Liver (tissue), 9 donors: ENCODE data around the gene CSPG4. TPM values are rescaled to one million over a fixed set of nuclear protein-coding genes. Genes with fewer than 3 reads are reported as not detected.
"Not testable (repeated sequence)": the region's sequence is repeated elsewhere in the genome, so short reads cannot be mapped to it uniquely, and the experiment has no call there.

Experiments
- DNase-seq: peaks from one replicate; pipeline ENCODE4 v3.0.0-alpha.2; 2017; ENCODE audit warnings: low spot score
- H3K27ac ChIP-seq, 2 donors: one replicate each; pipeline ENCODE4 v1.7.0; 2013; ENCODE audit warnings: inconsistent platforms in 2 of 2, low read length in 2 of 2, control low read depth in 1 of 2, low read depth in 1 of 2, mild to moderate bottlenecking in 1 of 2
- H3K27me3 ChIP-seq, 4 donors: one replicate each; pipeline versions ENCODE4 v1.6.1 to v1.7.0; 2013; ENCODE audit warnings: low read length in 3 of 4, inconsistent platforms in 1 of 4, mild to moderate bottlenecking in 1 of 4, moderate library complexity in 1 of 4; ENCODE audit not compliant: control insufficient read depth in 4 of 4, insufficient read depth in 4 of 4
- H3K36me3 ChIP-seq, 4 donors: one replicate each; pipeline versions ENCODE4 v1.6.1 to v1.7.0; 2013; ENCODE audit warnings: low read length in 3 of 4, mild to moderate bottlenecking in 3 of 4, low read depth in 1 of 4, moderate library complexity in 1 of 4; ENCODE audit not compliant: control insufficient read depth in 4 of 4, insufficient read depth in 3 of 4
- H3K4me1 ChIP-seq, 4 donors: one replicate each; pipeline versions ENCODE4 v1.6.1 to v1.7.0; 2013; ENCODE audit warnings: low read length in 3 of 4, mild to moderate bottlenecking in 3 of 4, moderate library complexity in 1 of 4; ENCODE audit not compliant: control insufficient read depth in 4 of 4, insufficient read depth in 4 of 4
- H3K4me3 ChIP-seq, 3 donors: one replicate each; pipeline versions ENCODE4 v1.6.1 to v1.7.0; 2013; ENCODE audit warnings: low read length in 3 of 3, control low read depth in 1 of 3, low read depth in 1 of 3, mild to moderate bottlenecking in 1 of 3
- H3K9ac ChIP-seq, 2 donors: one replicate each; pipeline ENCODE4 v1.7.0; 2013; ENCODE audit warnings: low read length in 2 of 2, mild to moderate bottlenecking in 2 of 2, moderate library complexity in 2 of 2, control low read depth in 1 of 2, low read depth in 1 of 2
- H3K9me3 ChIP-seq, 4 donors: one replicate each; pipeline versions ENCODE4 v1.6.1 to v1.7.0; 2013; ENCODE audit warnings: low read length in 3 of 4; ENCODE audit not compliant: control insufficient read depth in 4 of 4
- EGR1 ChIP-seq, 2 donors: IDR thresholded peaks; 2 replicates each; pipeline ENCODE4 v1.6.1; 2016 to 2018; ENCODE audit warnings: antibody characterized with exemption in 2 of 2, low read depth in 2 of 2
- FOXA2 ChIP-seq: IDR thresholded peaks from 2 replicates; pipeline ENCODE4 v1.6.1; 2016; ENCODE audit warnings: antibody characterized with exemption
- GABPA ChIP-seq, 2 donors: IDR thresholded peaks in 1 of 2; conservative IDR thresholded peaks in 1 of 2; 2 replicates each; pipeline ENCODE4 v1.6.1; 2016; ENCODE audit warnings: antibody characterized with exemption in 2 of 2, mild to moderate bottlenecking in 1 of 2, moderate library complexity in 1 of 2
- HNF4A ChIP-seq, 2 donors: conservative IDR thresholded peaks; 2 replicates each; pipeline ENCODE4 v1.6.1; 2016; ENCODE audit warnings: antibody characterized with exemption in 2 of 2, mild to moderate bottlenecking in 2 of 2
- NR2F2 ChIP-seq: IDR thresholded peaks from 2 replicates; pipeline ENCODE4 v1.6.1; 2016; ENCODE audit warnings: antibody characterized with exemption
- RAD21 ChIP-seq, 2 donors: IDR thresholded peaks; 2 replicates each; pipeline ENCODE4 v1.6.1; 2016; ENCODE audit warnings: antibody characterized with exemption in 2 of 2, mild to moderate bottlenecking in 2 of 2
- RXRA ChIP-seq, 2 donors: IDR thresholded peaks; 2 replicates each; pipeline ENCODE4 v1.6.1; 2017 to 2018; ENCODE audit warnings: antibody characterized with exemption in 2 of 2, mild to moderate bottlenecking in 1 of 2
- SP1 ChIP-seq: IDR thresholded peaks from 2 replicates; pipeline ENCODE4 v1.6.1; 2018; ENCODE audit warnings: antibody characterized with exemption, mild to moderate bottlenecking
- TAF1 ChIP-seq: conservative IDR thresholded peaks from 2 replicates; pipeline ENCODE4 v1.6.1; 2016; ENCODE audit warnings: antibody characterized with exemption, mild to moderate bottlenecking
- YY1 ChIP-seq: IDR thresholded peaks from 2 replicates; pipeline ENCODE4 v1.6.1; 2016; ENCODE audit warnings: antibody characterized with exemption, mild to moderate bottlenecking
- WGBS: extraction: QIAGEN DNeasy Blood & Tissue Kit; methylation state at CpG from one replicate; pipeline ENCODE4 v1.1.7; 2013; 5-methylcytosine and 5-hydroxymethylcytosine counted together
- polyA plus RNA-seq, 2 donors: library from polyadenylated mRNA; stranded (reverse) in 1 of 2; unstranded in 1 of 2; fragments of 200-250 nt in 1 of 2; fragments of >200 nt in 1 of 2; fragmentation: Nextera tagmentation in 1 of 2; extraction: Ambion mirVana in 1 of 2; gene quantifications; one replicate each; pipeline versions ENCODE4 v1.2.1 to v1.2.3, GENCODE V29; 2013 to 2015
- total RNA-seq, 2 donors: library from RNA; depleted of rRNA; stranded (reverse); fragments of >200 nt; gene quantifications; one replicate each; pipeline ENCODE4 v1.2.3, GENCODE V29; 2014
- TF ChIP-seq, protein P1 (sequence below): IDR thresholded peaks from 2 replicates; pipeline ENCODE4 v1.6.1; 2016; ENCODE audit warnings: antibody characterized with exemption
- TF ChIP-seq, protein P2 (sequence below): fragments of 150-350 bp; IDR thresholded peaks from 2 replicates; pipeline ENCODE4 v1.5.1; 2017; ENCODE audit warnings: improper control_type of control experiment, low read depth, low read length; ENCODE audit not compliant: missing input control
- TF ChIP-seq, protein P3 (sequence below): IDR thresholded peaks from 2 replicates; pipeline ENCODE4 v1.6.1; 2016; ENCODE audit warnings: antibody characterized with exemption
- TF ChIP-seq, protein P4 (sequence below): IDR thresholded peaks from 2 replicates; pipeline ENCODE4 v1.6.1; 2016; ENCODE audit warnings: antibody characterized with exemption
- donor health status: healthy.
- donor health status: healthy.
- donor health status: healthy.
- donor health status: healthy.
- donor health status: healthy.

The CSPG4 gene
- total and polyA plus RNA-seq, 4 donors = 0.07 to 1.5 (median 0.76) TPM

DNA sequence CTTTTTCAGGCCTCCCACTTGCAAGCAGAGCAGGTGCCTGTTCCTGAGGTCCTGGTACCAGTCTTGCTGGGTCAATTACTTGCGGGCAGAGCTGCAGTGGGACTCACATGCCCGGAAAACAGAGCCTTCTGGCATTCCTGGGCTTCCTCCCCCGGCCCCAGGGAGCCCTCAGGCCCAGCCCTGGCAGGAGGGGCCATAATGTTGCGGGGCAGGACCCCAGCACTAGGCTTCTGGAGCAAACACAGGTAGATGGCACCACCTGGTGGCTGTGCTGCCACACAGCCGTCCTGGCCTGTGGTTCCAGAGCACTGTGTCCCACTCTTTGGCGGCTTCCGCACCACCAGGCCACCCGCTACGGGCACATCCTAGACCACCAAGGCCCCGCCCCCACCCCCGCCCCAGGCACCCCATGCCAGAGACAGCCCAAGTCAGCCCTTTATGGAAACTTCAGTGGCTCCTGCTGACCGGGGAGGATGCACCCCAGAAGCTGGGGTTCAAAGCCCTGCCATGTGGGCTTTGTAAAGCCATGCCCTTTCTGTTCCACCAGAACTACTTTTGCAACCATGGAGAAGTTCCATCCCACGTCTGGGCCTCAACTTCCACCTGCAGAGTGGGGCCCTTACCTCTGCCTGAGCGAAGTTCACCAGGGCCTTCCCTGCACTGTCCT lies 28.9 kb downstream of the CSPG4 start:
- 20% methylated on average over 14 of the region's 14 CpGs for WGBS
- DNase-seq = peak; percentile 80
- H3K27ac ChIP-seq = not testable (repeated sequence)

DNA sequence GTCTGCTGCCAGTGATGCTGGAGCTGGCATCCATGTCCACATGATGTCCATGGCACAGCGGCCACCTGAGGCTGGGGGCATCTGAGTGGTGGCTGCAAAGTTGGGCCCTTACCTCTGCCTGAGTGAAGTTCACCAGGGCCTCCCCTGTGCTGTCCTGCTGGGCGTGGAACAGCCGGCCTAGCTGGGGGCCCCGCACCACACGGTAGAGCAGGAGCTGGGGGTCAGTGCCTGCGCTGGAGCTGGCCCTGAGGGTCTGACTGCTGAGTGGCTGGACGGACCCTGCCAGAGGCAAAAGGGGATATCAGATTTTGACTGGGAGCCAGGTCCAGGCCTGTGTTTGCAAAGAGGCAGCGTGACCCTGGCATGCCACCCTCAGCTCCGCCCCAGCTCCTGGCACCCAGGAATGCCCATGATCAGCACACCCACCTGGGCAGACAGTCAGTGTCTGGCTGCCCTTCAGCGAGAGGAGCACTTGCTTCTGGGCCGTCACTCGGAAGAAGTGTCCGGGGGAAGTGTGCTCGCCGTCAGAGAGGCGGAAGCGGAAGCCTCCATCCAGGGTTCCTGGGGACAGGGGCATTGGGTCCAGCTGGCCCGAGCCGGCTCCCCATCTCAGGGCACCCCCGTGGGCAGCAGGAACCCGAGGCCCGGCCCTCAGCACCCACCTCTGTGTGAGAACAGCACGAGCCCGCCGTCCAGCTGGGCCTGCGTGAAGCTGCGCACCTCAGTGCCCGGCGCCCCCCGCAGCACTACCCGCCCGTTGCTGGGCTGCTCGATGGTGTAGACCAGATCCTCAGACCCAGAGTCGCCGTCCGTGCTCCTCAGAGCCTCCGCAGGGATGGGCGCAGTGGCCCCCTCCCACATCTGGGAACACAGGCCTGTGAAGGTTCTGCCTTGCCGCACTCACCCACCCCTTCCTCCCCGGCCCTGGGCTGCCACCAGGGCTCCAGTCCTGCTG lies 30.2 kb downstream of the CSPG4 start:
- H3K36me3 ChIP-seq = no peaks in the 10 kb centered on the region
- 83% methylated on average over 40 of the region's 40 CpGs for WGBS
- H3K27me3 ChIP-seq = no peaks in the 10 kb centered on the region
- H3K9ac ChIP-seq = no peak overlapping the region
- no peak overlapping the region for H3K27ac ChIP-seq
- no peak for DNase-seq
- no peak overlapping the region for H3K4me3 ChIP-seq
- no peaks in the 10 kb centered on the region for H3K9me3 ChIP-seq
- TF ChIP-seq RAD21 (IDR thresholded peaks at IDR 0.05) = no peak
- no peak for TF ChIP-seq NR2F2
- TF ChIP-seq GABPA (IDR thresholded peaks at IDR 0.05 in 1 of 2, conservative IDR thresholded peaks at IDR 0.05 in 1 of 2) = no peak
- no peak for TF ChIP-seq HNF4A (conservative IDR thresholded peaks at IDR 0.05)
- no peak for TF ChIP-seq FOXA2
- TF ChIP-seq, protein P1, sequence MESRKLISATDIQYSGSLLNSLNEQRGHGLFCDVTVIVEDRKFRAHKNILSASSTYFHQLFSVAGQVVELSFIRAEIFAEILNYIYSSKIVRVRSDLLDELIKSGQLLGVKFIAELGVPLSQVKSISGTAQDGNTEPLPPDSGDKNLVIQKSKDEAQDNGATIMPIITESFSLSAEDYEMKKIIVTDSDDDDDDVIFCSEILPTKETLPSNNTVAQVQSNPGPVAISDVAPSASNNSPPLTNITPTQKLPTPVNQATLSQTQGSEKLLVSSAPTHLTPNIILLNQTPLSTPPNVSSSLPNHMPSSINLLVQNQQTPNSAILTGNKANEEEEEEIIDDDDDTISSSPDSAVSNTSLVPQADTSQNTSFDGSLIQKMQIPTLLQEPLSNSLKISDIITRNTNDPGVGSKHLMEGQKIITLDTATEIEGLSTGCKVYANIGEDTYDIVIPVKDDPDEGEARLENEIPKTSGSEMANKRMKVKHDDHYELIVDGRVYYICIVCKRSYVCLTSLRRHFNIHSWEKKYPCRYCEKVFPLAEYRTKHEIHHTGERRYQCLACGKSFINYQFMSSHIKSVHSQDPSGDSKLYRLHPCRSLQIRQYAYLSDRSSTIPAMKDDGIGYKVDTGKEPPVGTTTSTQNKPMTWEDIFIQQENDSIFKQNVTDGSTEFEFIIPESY = no peak
- TF ChIP-seq SP1 = no peak
- no peak for TF ChIP-seq EGR1 (IDR thresholded peaks at IDR 0.05; ENCODE audit: low read depth in 2 of 2)
- TF ChIP-seq RXRA (IDR thresholded peaks at IDR 0.05) = no peak
- no peak for TF ChIP-seq YY1
- TF ChIP-seq, protein P2, sequence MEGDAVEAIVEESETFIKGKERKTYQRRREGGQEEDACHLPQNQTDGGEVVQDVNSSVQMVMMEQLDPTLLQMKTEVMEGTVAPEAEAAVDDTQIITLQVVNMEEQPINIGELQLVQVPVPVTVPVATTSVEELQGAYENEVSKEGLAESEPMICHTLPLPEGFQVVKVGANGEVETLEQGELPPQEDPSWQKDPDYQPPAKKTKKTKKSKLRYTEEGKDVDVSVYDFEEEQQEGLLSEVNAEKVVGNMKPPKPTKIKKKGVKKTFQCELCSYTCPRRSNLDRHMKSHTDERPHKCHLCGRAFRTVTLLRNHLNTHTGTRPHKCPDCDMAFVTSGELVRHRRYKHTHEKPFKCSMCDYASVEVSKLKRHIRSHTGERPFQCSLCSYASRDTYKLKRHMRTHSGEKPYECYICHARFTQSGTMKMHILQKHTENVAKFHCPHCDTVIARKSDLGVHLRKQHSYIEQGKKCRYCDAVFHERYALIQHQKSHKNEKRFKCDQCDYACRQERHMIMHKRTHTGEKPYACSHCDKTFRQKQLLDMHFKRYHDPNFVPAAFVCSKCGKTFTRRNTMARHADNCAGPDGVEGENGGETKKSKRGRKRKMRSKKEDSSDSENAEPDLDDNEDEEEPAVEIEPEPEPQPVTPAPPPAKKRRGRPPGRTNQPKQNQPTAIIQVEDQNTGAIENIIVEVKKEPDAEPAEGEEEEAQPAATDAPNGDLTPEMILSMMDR = no peak
- TF ChIP-seq, protein P3, sequence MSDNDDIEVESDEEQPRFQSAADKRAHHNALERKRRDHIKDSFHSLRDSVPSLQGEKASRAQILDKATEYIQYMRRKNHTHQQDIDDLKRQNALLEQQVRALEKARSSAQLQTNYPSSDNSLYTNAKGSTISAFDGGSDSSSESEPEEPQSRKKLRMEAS = no peak
- TF ChIP-seq, protein P4, sequence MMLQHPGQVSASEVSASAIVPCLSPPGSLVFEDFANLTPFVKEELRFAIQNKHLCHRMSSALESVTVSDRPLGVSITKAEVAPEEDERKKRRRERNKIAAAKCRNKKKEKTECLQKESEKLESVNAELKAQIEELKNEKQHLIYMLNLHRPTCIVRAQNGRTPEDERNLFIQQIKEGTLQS = no peak
- no peak for TF ChIP-seq TAF1
- H3K4me1 ChIP-seq = peaks cover 5 to 12% (median 8%) of the 10 kb centered on the region in 4 donors

More for the DNA sequence above, 28.9 kb downstream of the CSPG4 start:
- not testable (repeated sequence) for H3K27me3 ChIP-seq, H3K9me3 ChIP-seq, H3K4me3 ChIP-seq, H3K36me3 ChIP-seq, H3K9ac ChIP-seq
- H3K4me1 ChIP-seq = peaks cover 5 to 12% (median 8%) of the 10 kb centered on the region in 4 donors
- TF ChIP-seq, protein P2 = peak; percentile 75
- TF ChIP-seq RAD21 (IDR thresholded peaks at IDR 0.05) = peak; percentile 79 to 86
